HL-60 (cell line): ENCODE results near the gene FABP1.

Experiments used
- DNase-seq, 2 experiments: peaks; one replicate each; pipeline ENCODE4 v3.0.0-alpha.2; 2010 to 2020; ENCODE audit warnings: low read depth in 1 of 2, low spot score in 1 of 2
- H3K27ac ChIP-seq: fragments of 250-450 bp; sonication (Bioruptor Pico); replicated peaks from 2 replicates; pipeline ENCODE4 v1.5.1; 2020; ENCODE audit warnings: mild to moderate bottlenecking, moderate library complexity
- H3K27me3 ChIP-seq: fragments of 250-450 bp; sonication (Bioruptor Pico); 2 replicates; pipeline ENCODE4 v1.5.1; 2021; ENCODE audit warnings: mild to moderate bottlenecking, moderate library complexity; ENCODE audit not compliant: insufficient read depth, poor library complexity, severe bottlenecking
- H3K4me3 ChIP-seq: replicated peaks from 2 replicates; pipeline ENCODE4 v1.5.1; 2011; ENCODE audit warnings: mild to moderate bottlenecking, control low read depth, low read length; ENCODE audit not compliant: insufficient read depth
- CTCF ChIP-seq: IDR thresholded peaks from one replicate; pipeline ENCODE4 v1.5.1; 2011; ENCODE audit warnings: low read length, control low read depth, inconsistent platforms; ENCODE audit not compliant: insufficient read depth
- GABPA ChIP-seq: IDR thresholded peaks from 2 replicates; pipeline ENCODE4 v1.6.1; 2012; ENCODE audit warnings: low read depth
- POLR2AphosphoS5 ChIP-seq: IDR thresholded peaks from 2 replicates; pipeline ENCODE4 v1.6.1; 2012; ENCODE audit warnings: low read depth
- SPI1 ChIP-seq: IDR thresholded peaks from 2 replicates; pipeline ENCODE4 v1.6.1; 2012; ENCODE audit warnings: low read depth, mild to moderate bottlenecking, borderline replicate concordance
- TF ChIP-seq, protein P1 (sequence below): IDR thresholded peaks from 2 replicates; pipeline ENCODE4 v1.6.1; 2012; ENCODE audit warnings: low read depth; ENCODE audit not compliant: insufficient replicate concordance

The FABP1 gene

DNA sequence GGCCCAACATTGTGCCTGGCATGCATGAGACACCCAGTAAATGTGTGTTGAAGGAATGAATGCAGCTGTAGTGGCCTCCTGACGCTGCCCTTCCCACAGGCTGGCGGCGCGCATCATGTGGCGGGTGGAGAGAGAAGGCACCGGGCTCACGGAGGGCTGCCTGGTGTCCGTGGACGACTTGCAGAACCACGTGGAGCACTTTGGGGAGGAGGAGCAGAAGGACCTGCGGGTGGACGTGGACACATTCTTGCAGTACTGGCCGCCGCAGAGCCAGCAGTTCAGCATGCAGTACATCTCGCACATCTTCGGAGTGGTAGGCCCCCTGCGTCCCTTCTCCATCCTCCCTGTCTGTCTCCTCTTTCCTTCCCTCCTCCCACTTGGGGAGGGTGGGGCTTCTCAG lies 40.1 kb downstream of the FABP1 start:
- no peak for DNase-seq
- no peaks in the 10 kb centered on the region for H3K27me3 ChIP-seq
- no peak overlapping the region for H3K27ac ChIP-seq
- TF ChIP-seq POLR2AphosphoS5 (no peak), SPI1 (no peak), CTCF (no peak), GABPA (no peak)
- TF ChIP-seq, protein P1, sequence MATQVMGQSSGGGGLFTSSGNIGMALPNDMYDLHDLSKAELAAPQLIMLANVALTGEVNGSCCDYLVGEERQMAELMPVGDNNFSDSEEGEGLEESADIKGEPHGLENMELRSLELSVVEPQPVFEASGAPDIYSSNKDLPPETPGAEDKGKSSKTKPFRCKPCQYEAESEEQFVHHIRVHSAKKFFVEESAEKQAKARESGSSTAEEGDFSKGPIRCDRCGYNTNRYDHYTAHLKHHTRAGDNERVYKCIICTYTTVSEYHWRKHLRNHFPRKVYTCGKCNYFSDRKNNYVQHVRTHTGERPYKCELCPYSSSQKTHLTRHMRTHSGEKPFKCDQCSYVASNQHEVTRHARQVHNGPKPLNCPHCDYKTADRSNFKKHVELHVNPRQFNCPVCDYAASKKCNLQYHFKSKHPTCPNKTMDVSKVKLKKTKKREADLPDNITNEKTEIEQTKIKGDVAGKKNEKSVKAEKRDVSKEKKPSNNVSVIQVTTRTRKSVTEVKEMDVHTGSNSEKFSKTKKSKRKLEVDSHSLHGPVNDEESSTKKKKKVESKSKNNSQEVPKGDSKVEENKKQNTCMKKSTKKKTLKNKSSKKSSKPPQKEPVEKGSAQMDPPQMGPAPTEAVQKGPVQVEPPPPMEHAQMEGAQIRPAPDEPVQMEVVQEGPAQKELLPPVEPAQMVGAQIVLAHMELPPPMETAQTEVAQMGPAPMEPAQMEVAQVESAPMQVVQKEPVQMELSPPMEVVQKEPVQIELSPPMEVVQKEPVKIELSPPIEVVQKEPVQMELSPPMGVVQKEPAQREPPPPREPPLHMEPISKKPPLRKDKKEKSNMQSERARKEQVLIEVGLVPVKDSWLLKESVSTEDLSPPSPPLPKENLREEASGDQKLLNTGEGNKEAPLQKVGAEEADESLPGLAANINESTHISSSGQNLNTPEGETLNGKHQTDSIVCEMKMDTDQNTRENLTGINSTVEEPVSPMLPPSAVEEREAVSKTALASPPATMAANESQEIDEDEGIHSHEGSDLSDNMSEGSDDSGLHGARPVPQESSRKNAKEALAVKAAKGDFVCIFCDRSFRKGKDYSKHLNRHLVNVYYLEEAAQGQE = no peak
- H3K4me3 ChIP-seq = no peak overlapping the region

GRCh38 chr2:88087073-88087472 lies 40.8 kb downstream of the FABP1 start:
- no peak for DNase-seq
- H3K27ac ChIP-seq = no peak overlapping the region
- no peak overlapping the region for H3K4me3 ChIP-seq
- H3K27me3 ChIP-seq = no peaks in the 10 kb centered on the region
- TF ChIP-seq POLR2AphosphoS5 (no peak), GABPA (no peak), CTCF (no peak), SPI1 (no peak)
- TF ChIP-seq, protein P1 = no peak

DNA sequence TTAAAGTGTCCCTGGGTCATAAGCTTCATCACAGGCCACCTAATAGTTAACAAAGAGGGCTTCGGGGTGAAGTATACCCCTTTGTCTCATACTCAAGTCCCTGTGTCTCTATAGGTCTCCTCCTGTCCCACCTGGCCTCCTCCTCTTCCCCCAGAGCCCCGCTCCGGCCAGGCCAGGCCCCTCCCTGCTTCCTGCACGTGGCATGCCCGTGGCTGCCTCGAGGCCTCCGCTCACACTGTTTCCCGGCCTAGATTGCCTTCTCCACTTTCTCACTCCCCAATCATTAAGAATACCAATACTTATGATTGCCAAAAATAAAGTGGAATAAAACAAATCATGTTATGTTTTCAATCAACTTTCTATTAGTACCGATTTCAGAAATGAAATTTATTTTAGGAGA lies 41.5 kb downstream of the FABP1 start:
- no peak for DNase-seq
- TF ChIP-seq POLR2AphosphoS5 = no peak
- no peak for TF ChIP-seq SPI1
- TF ChIP-seq, protein P1 = no peak
- TF ChIP-seq CTCF = no peak
- TF ChIP-seq GABPA = no peak
- H3K4me3 ChIP-seq = no peak overlapping the region
- H3K27me3 ChIP-seq = no peaks in the 10 kb centered on the region
- no peak overlapping the region for H3K27ac ChIP-seq
